ENCODE data around the gene ADAMTS14.

DNA sequence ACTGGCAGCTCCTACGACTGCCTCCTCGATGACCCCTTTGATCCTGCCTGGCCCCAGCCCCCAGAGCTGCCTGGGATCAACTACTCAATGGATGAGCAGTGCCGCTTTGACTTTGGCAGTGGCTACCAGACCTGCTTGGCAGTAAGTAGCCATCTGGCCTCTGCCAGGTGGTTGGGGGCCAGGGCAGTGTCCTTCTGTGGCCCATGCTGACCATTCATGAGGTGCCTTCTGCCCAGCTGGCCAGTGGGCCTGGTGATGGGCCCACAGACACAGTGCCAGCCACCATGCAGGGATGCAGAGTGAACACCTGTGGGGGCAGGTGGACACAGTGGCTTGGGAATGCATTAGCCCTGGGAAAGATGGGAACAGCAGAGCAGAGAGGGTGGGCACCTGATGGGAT lies 62.9 kb downstream of the ADAMTS14 start:
- TF ChIP-seq, protein P1, sequence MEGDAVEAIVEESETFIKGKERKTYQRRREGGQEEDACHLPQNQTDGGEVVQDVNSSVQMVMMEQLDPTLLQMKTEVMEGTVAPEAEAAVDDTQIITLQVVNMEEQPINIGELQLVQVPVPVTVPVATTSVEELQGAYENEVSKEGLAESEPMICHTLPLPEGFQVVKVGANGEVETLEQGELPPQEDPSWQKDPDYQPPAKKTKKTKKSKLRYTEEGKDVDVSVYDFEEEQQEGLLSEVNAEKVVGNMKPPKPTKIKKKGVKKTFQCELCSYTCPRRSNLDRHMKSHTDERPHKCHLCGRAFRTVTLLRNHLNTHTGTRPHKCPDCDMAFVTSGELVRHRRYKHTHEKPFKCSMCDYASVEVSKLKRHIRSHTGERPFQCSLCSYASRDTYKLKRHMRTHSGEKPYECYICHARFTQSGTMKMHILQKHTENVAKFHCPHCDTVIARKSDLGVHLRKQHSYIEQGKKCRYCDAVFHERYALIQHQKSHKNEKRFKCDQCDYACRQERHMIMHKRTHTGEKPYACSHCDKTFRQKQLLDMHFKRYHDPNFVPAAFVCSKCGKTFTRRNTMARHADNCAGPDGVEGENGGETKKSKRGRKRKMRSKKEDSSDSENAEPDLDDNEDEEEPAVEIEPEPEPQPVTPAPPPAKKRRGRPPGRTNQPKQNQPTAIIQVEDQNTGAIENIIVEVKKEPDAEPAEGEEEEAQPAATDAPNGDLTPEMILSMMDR (IDR thresholded peaks at IDR 0.05; ENCODE audit: borderline replicate concordance, extremely low read depth, low read length, poor library complexity, severe bottlenecking): no peak
- TF ChIP-seq EZH2 (IDR thresholded peaks at IDR 0.05; ENCODE audit: borderline replicate concordance, low read depth, low read length, severe bottlenecking): no peak
